ENCODE measurements around the gene COX14. TPM values are rescaled to one million over a fixed set of nuclear protein-coding genes. Genes with fewer than 3 reads are reported as not detected.

COX14 gene
- polyA plus RNA-seq, 1 donor (not counting 4 experiments of a cell fraction or from before 2014, with no cell fraction given) = 96.6 TPM

DNA sequence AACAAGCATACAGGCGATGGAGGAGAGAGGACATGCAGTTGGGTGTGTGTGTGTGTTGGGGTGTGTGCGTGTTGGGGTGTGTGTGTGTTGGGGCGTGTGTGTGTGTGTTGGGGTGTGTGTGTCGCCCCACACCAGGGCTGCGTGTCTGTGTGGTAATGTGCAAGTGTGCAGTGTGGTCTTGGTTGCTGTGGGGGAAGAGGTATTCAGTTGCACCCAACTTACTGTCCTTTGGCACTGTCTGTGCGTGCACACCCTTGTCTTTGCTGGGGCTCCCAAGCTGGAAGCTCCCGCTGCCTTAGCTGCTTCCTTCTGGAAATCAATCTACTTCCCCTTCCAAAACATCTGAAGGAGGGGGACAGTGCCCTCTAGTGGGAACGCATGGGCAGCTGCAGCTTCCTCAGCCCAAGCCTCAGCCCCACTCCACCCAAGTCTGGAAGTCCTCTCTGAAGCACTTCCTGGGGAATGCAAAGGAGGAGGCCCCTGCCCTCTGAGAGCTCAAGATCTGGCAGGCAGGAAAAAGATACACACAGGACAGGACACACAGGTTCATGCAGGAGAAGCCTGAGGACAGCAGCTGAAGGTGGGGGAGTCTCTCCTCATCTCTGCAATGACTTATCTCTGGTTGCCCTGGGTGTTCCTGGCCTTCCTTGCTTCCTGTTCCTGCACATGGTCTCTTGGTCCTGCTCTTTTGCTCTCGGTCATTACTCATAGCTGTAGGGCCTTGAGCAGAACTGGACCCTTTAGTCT, 41.5 kb upstream of the COX14 start:
- FAIRE-seq = peak; percentile 60
- H3K9ac ChIP-seq (ENCODE audit: control insufficient read depth, extremely low read depth, insufficient read depth, low read length) = no peak overlapping the region

DNA sequence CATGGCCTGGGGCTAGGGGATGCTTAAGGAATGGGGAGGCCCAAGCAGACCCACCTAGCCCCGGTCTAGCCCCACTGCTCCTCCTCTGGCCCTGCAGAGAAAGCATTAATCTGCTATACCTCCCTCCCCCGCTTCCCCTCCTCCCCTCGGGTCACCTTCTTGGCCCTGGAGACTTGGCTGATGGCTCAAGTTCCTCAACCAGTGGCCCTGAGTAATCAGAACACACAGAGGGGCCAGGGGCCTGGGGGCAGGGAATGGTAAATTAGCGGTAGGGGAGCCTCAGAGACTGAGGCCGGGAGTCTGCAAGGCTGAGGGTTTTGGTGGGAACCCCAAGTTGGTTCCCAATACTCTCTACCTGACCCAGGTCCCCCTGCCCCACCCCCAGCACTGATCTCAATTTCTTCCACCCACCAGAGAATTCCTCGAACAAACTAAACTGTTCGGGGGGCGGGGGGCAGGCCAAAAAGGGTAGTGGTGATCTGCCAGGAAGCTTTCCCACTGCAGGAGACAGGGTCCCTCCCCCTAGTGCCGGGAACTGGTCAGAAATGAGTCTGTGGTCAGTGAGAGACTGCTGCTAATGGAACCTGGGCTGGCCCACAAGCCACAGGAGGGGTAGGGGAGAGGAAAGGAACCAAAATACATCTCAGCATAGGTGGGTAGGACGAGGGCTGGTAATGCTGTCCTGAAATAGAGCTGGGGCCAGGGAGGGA, 39.7 kb upstream of the COX14 start:
- Histone ChIP-seq H2AFZ (ENCODE audit: control insufficient read depth, low read length) (no peak overlapping the region), H3K9me3 (ENCODE audit: control insufficient read depth, low read depth, low read length) (no peaks in the 10 kb centered on the region), H3K27me3 (ENCODE audit: control insufficient read depth, extremely low read depth, insufficient read depth, low read length) (no peaks in the 10 kb centered on the region), H3K9ac (ENCODE audit: control insufficient read depth, extremely low read depth, insufficient read depth, low read length) (no peak overlapping the region), H3K9me1 (ENCODE audit: control insufficient read depth, extremely low read depth, insufficient read depth, low read length) (no peaks in the 10 kb centered on the region), H3K4me3 (ENCODE audit: control insufficient read depth in 2 of 3, extremely low read depth in 1 of 3, insufficient read depth in 2 of 3, low read depth in 1 of 3, low read length in 3 of 3) (no peak overlapping the region), H3K79me2 (ENCODE audit: control insufficient read depth, insufficient read depth, low read length) (no peaks in the 10 kb centered on the region), H3K4me1 (ENCODE audit: control insufficient read depth, extremely low read depth, insufficient read depth, low read length) (peaks cover 7% of the 10 kb centered on the region), H3K27ac (ENCODE audit: control insufficient read depth, insufficient read depth, low read length) (no peak overlapping the region), H4K20me1 (ENCODE audit: control insufficient read depth, extremely low read depth, insufficient read depth, low read length) (no peaks in the 10 kb centered on the region), H3K4me2 (ENCODE audit: control insufficient read depth, extremely low read depth, insufficient read depth, low read depth, low read length) (no peak overlapping the region), H3K36me3 (ENCODE audit: control insufficient read depth in 2 of 2, extremely low read depth in 1 of 2, insufficient read depth in 2 of 2, low read length in 2 of 2) (no peaks in the 10 kb centered on the region)
- FAIRE-seq (no peak), DNase-seq (ENCODE audit: low read depth, low spot score) (no peak)
- dilution Hi-C loops (cut with MboI; ENCODE audit: extremely low pct_ligation_motif_present, low sequenced_read_pairs) = loop anchor here (25.0 kb wide), 1 partner anchor 210 kb away; no protein-coding TSS in a partner anchor
- TF ChIP-seq EZH2 (IDR thresholded peaks at IDR 0.05; ENCODE audit: low read length) = no peak
- TF ChIP-seq, protein P1, sequence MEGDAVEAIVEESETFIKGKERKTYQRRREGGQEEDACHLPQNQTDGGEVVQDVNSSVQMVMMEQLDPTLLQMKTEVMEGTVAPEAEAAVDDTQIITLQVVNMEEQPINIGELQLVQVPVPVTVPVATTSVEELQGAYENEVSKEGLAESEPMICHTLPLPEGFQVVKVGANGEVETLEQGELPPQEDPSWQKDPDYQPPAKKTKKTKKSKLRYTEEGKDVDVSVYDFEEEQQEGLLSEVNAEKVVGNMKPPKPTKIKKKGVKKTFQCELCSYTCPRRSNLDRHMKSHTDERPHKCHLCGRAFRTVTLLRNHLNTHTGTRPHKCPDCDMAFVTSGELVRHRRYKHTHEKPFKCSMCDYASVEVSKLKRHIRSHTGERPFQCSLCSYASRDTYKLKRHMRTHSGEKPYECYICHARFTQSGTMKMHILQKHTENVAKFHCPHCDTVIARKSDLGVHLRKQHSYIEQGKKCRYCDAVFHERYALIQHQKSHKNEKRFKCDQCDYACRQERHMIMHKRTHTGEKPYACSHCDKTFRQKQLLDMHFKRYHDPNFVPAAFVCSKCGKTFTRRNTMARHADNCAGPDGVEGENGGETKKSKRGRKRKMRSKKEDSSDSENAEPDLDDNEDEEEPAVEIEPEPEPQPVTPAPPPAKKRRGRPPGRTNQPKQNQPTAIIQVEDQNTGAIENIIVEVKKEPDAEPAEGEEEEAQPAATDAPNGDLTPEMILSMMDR (optimal IDR thresholded peaks at IDR 0.05 in 1 of 3, IDR thresholded peaks at IDR 0.05 in 1 of 3, conservative IDR thresholded peaks at IDR 0.05 in 1 of 3; ENCODE audit: extremely low read depth in 1 of 3, insufficient read depth in 2 of 3, low read length in 3 of 3) = no peak

More for the DNA sequence above, 41.5 kb upstream of the COX14 start:
- H3K36me3 ChIP-seq (ENCODE audit: control insufficient read depth in 2 of 2, extremely low read depth in 1 of 2, insufficient read depth in 2 of 2, low read length in 2 of 2) = peaks cover 0 to 1% of the 10 kb centered on the region in 2 experiments
- no peaks in the 10 kb centered on the region for H4K20me1 ChIP-seq (ENCODE audit: control insufficient read depth, extremely low read depth, insufficient read depth, low read length)
- H3K27me3 ChIP-seq (ENCODE audit: control insufficient read depth, extremely low read depth, insufficient read depth, low read length) = no peaks in the 10 kb centered on the region
- no peaks in the 10 kb centered on the region for H3K9me3 ChIP-seq (ENCODE audit: control insufficient read depth, low read depth, low read length)
- no peak overlapping the region for H3K4me3 ChIP-seq (ENCODE audit: control insufficient read depth in 2 of 3, extremely low read depth in 1 of 3, insufficient read depth in 2 of 3, low read depth in 1 of 3, low read length in 3 of 3)
- H3K27ac ChIP-seq (ENCODE audit: control insufficient read depth, insufficient read depth, low read length) = no peak overlapping the region
- dilution Hi-C loops (cut with MboI; ENCODE audit: extremely low pct_ligation_motif_present, low sequenced_read_pairs) = loop anchor here (25.0 kb wide), 1 partner anchor 208 kb away; no protein-coding TSS in a partner anchor
- DNase-seq (ENCODE audit: low read depth, low spot score) = no peak
- H3K9me1 ChIP-seq (ENCODE audit: control insufficient read depth, extremely low read depth, insufficient read depth, low read length) = no peaks in the 10 kb centered on the region
- H2AFZ ChIP-seq (ENCODE audit: control insufficient read depth, low read length) = peak overlapping the region; percentile 73
- H3K79me2 ChIP-seq (ENCODE audit: control insufficient read depth, insufficient read depth, low read length) = no peaks in the 10 kb centered on the region
- peaks cover 7% of the 10 kb centered on the region for H3K4me1 ChIP-seq (ENCODE audit: control insufficient read depth, extremely low read depth, insufficient read depth, low read length)
- no peak for TF ChIP-seq EZH2 (IDR thresholded peaks at IDR 0.05; ENCODE audit: low read length)
- TF ChIP-seq, protein P1 (optimal IDR thresholded peaks at IDR 0.05 in 1 of 3, IDR thresholded peaks at IDR 0.05 in 1 of 3, conservative IDR thresholded peaks at IDR 0.05 in 1 of 3; ENCODE audit: extremely low read depth in 1 of 3, insufficient read depth in 2 of 3, low read length in 3 of 3) = peak; percentile 93 to 98 (median 97)
- peak overlapping the region; percentile 41 for H3K4me2 ChIP-seq (ENCODE audit: control insufficient read depth, extremely low read depth, insufficient read depth, low read depth, low read length)
